Keratinocyte (primary cell): Measurements from ENCODE around the gene PSD4. TPM values are rescaled to one million over a fixed set of nuclear protein-coding genes. Genes with fewer than 3 reads are reported as not detected.

Experiments
- DNase-seq: peaks from one replicate; pipeline ENCODE4 v3.0.0-alpha.2; 2011; ENCODE audit warnings: low read depth, missing footprints, low spot score
- FAIRE-seq: peaks from 2 replicates; lab custom pipeline; 2011; peaks lifted over from hg19 to GRCh38; lab: Jason Lieb, UNC
- H2AFZ ChIP-seq: 2 replicates; pipeline ENCODE4 v1.6.0; 2012; ENCODE audit warnings: low read length, control low read depth, inconsistent platforms; ENCODE audit not compliant: control insufficient read depth
- H3K27ac ChIP-seq: 2 replicates; pipeline ENCODE4 v1.5.1; 2011; ENCODE audit warnings: low read length; ENCODE audit not compliant: control insufficient read depth, insufficient read depth
- H3K27me3 ChIP-seq: 3 replicates; pipeline ENCODE4 v1.6.0; 2011; ENCODE audit warnings: low read length; ENCODE audit not compliant: control insufficient read depth, insufficient read depth; ENCODE audit errors: extremely low read depth
- H3K36me3 ChIP-seq, 2 experiments: 2 replicates in 1 of 2; 3 replicates in 1 of 2; pipeline ENCODE4 v1.5.1; 2011; ENCODE audit warnings: low read length in 2 of 2, mild to moderate bottlenecking in 1 of 2; ENCODE audit not compliant: control insufficient read depth in 2 of 2, insufficient read depth in 2 of 2; ENCODE audit errors: extremely low read depth in 1 of 2
- H3K4me1 ChIP-seq: 3 replicates; pipeline ENCODE4 v1.5.1; 2011; ENCODE audit warnings: low read length; ENCODE audit not compliant: control insufficient read depth, insufficient read depth; ENCODE audit errors: extremely low read depth
- H3K4me2 ChIP-seq: 3 replicates; pipeline ENCODE4 v1.6.0; 2011; ENCODE audit warnings: low read depth, low read length; ENCODE audit not compliant: control insufficient read depth, insufficient read depth; ENCODE audit errors: extremely low read depth
- H3K4me3 ChIP-seq, 3 experiments: fragments of 200-600 bp in 1 of 3; sonication (generic) in 1 of 3; 2 replicates in 2 of 3; 3 replicates in 1 of 3; pipeline ENCODE4 v1.5.1; 2011 to 2016; ENCODE audit warnings: low read length in 3 of 3, mild to moderate bottlenecking in 3 of 3, control low read depth in 2 of 3, inconsistent platforms in 1 of 3, low read depth in 1 of 3, mixed read lengths in 1 of 3, mixed run types in 1 of 3, moderate library complexity in 1 of 3; ENCODE audit not compliant: control insufficient read depth in 2 of 3, insufficient read depth in 2 of 3; ENCODE audit errors: extremely low read depth in 1 of 3
- H3K79me2 ChIP-seq: 2 replicates; pipeline ENCODE4 v1.6.0; 2012; ENCODE audit warnings: low read length; ENCODE audit not compliant: control insufficient read depth, insufficient read depth
- H3K9ac ChIP-seq: 3 replicates; pipeline ENCODE4 v1.6.0; 2011; ENCODE audit warnings: low read length; ENCODE audit not compliant: control insufficient read depth, insufficient read depth; ENCODE audit errors: extremely low read depth
- H3K9me1 ChIP-seq: 3 replicates; pipeline ENCODE4 v1.6.0; 2011; ENCODE audit warnings: low read length; ENCODE audit not compliant: control insufficient read depth, insufficient read depth; ENCODE audit errors: extremely low read depth
- H3K9me3 ChIP-seq: 2 replicates; pipeline ENCODE4 v1.5.1; 2012; ENCODE audit warnings: low read depth, low read length; ENCODE audit not compliant: control insufficient read depth
- H4K20me1 ChIP-seq: 3 replicates; pipeline ENCODE4 v1.6.0; 2011; ENCODE audit warnings: low read length; ENCODE audit not compliant: control insufficient read depth, insufficient read depth; ENCODE audit errors: extremely low read depth
- CTCF ChIP-seq, 3 experiments: IDR thresholded peaks in 1 of 3; conservative IDR thresholded peaks in 1 of 3; optimal IDR thresholded peaks in 1 of 3; 2 replicates in 2 of 3; 3 replicates in 1 of 3; pipeline versions ENCODE3 to v1.5.1; 2011; ENCODE audit warnings: low read length in 3 of 3, mild to moderate bottlenecking in 3 of 3, moderate library complexity in 2 of 3, control low read depth in 1 of 3, inconsistent platforms in 1 of 3; ENCODE audit not compliant: insufficient read depth in 2 of 3; ENCODE audit errors: extremely low read depth in 1 of 3
- EZH2 ChIP-seq: IDR thresholded peaks from one replicate; pipeline ENCODE4 v1.6.1; 2012; ENCODE audit warnings: inconsistent platforms, mild to moderate bottlenecking, low read length, moderate library complexity
- dilution Hi-C: fragments of 300-500 bp; cut with MboI; formaldehyde crosslinking; loops from one replicate; pipeline ENCODE4 v1.7.0; 2020; ENCODE audit warnings: low sequenced_read_pairs; ENCODE audit not compliant: extremely low pct_ligation_motif_present
- polyA plus RNA-seq, 5 experiments: library from polyadenylated mRNA; depleted of rRNA in 3 of 5; stranded (reverse) in 3 of 5; stranded (forward) in 1 of 5; unstranded in 1 of 5; fragments of >200 nt; gene quantifications; 1 replicate in 1 of 5; 2 replicates in 3 of 5; 3 replicates in 1 of 5; pipeline versions ENCODE4 v1.2.1 to v1.2.3, GENCODE V29; 2011 to 2012; ENCODE audit warnings: missing spikeins in 2 of 5, low read depth in 1 of 5, low replicate concordance in 1 of 5

PSD4 gene
- polyA plus RNA-seq, 1 donor (not counting 4 experiments of a cell fraction or from before 2014, with no cell fraction given) = 11.1 TPM

- H3K4me2 ChIP-seq = no peak overlapping the region
- dilution Hi-C loops = no loop called here
Measured at GRCh38 chr2:113225263-113226259, 51.8 kb downstream of the PSD4 start.

GRCh38 chr2:113226462-113226861 lies 52.7 kb downstream of the PSD4 start:
- no peak for FAIRE-seq
- H3K4me2 ChIP-seq = no peak overlapping the region
- H3K4me1 ChIP-seq = no peaks in the 10 kb centered on the region
- H3K4me3 ChIP-seq = no peak overlapping the region
- no peaks in the 10 kb centered on the region for H3K79me2 ChIP-seq
- no peaks in the 10 kb centered on the region for H3K27me3 ChIP-seq
- no peak for TF ChIP-seq CTCF (optimal IDR thresholded peaks at IDR 0.05 in 1 of 3, IDR thresholded peaks at IDR 0.05 in 1 of 3, conservative IDR thresholded peaks at IDR 0.05 in 1 of 3; ENCODE audit: extremely low read depth in 1 of 3, insufficient read depth in 2 of 3, low read length in 3 of 3)
- TF ChIP-seq EZH2 = no peak
- no peak overlapping the region for H3K9ac ChIP-seq
- H3K9me1 ChIP-seq = no peaks in the 10 kb centered on the region
- H3K9me3 ChIP-seq = no peaks in the 10 kb centered on the region
- no peaks in the 10 kb centered on the region for H3K36me3 ChIP-seq
- dilution Hi-C loops = no loop called here
- H2AFZ ChIP-seq = no peak overlapping the region
- no peak for DNase-seq
- no peaks in the 10 kb centered on the region for H4K20me1 ChIP-seq
- H3K27ac ChIP-seq = no peak overlapping the region

More at GRCh38 chr2:113225263-113226259, 51.8 kb downstream of the PSD4 start:
- Histone ChIP-seq H3K27ac (no peak overlapping the region), H4K20me1 (no peaks in the 10 kb centered on the region), H2AFZ (no peak overlapping the region), H3K4me3 (no peak overlapping the region), H3K36me3 (no peaks in the 10 kb centered on the region), H3K9me1 (no peaks in the 10 kb centered on the region), H3K9me3 (no peaks in the 10 kb centered on the region), H3K79me2 (no peaks in the 10 kb centered on the region), H3K4me1 (no peaks in the 10 kb centered on the region), H3K27me3 (no peaks in the 10 kb centered on the region), H3K9ac (no peak overlapping the region)
- FAIRE-seq (no peak), DNase-seq (no peak)
- no peak for TF ChIP-seq EZH2
- TF ChIP-seq CTCF (optimal IDR thresholded peaks at IDR 0.05 in 1 of 3, IDR thresholded peaks at IDR 0.05 in 1 of 3, conservative IDR thresholded peaks at IDR 0.05 in 1 of 3; ENCODE audit: extremely low read depth in 1 of 3, insufficient read depth in 2 of 3, low read length in 3 of 3) = no peak
